ENCODE results near the gene CCDC6.
"Not testable (repeated sequence)": the region's sequence is repeated elsewhere in the genome, so short reads cannot be mapped to it uniquely, and the experiment has no call there.

CCDC6 gene

GRCh38 chr10:59804220-59804619 lies 102.1 kb downstream of the CCDC6 start:
- no peak for DNase-seq

- DNase-seq = no peak
Observed at GRCh38 chr10:59803714-59804113, 102.6 kb downstream of the CCDC6 start.

GRCh38 chr10:59801171-59801570 lies 105.2 kb downstream of the CCDC6 start:
- DNase-seq = no peak

GRCh38 chr10:59799421-59799820 lies 106.9 kb downstream of the CCDC6 start:
- DNase-seq = no peak

- DNase-seq = no peak
Observed at GRCh38 chr10:59793919-59794318, 112.4 kb downstream of the CCDC6 start.

GRCh38 chr10:59792812-59793211 lies 113.5 kb downstream of the CCDC6 start:
- DNase-seq = no peak

- DNase-seq = no peak
Observed at GRCh38 chr10:59791601-59792000, 114.8 kb downstream of the CCDC6 start.

GRCh38 chr10:59790080-59790479 lies 116.3 kb downstream of the CCDC6 start:
- not testable (repeated sequence) for DNase-seq

- DNase-seq = not testable (repeated sequence)
Observed at GRCh38 chr10:59788914-59789313, 117.4 kb downstream of the CCDC6 start.

GRCh38 chr10:59787032-59787431 lies 119.3 kb downstream of the CCDC6 start:
- DNase-seq = not testable (repeated sequence)

GRCh38 chr10:59785476-59785875 lies 120.9 kb downstream of the CCDC6 start:
- DNase-seq = not testable (repeated sequence)

- no peak for DNase-seq
Observed at GRCh38 chr10:59781511-59781910, 124.8 kb downstream of the CCDC6 start.

- peak; percentile 55 for DNase-seq
Observed at GRCh38 chr10:59779756-59780533, 126.4 kb downstream of the CCDC6 start.

GRCh38 chr10:59774451-59774850 lies 131.9 kb downstream of the CCDC6 start:
- no peak for DNase-seq

GRCh38 chr10:59773088-59773487 lies 133.3 kb downstream of the CCDC6 start:
- DNase-seq = no peak

GRCh38 chr10:59771162-59771807 lies 135.1 kb downstream of the CCDC6 start:
- DNase-seq = no peak

- no peak for DNase-seq
Observed at GRCh38 chr10:59770689-59771088, 135.7 kb downstream of the CCDC6 start.

- no peak for DNase-seq
Observed at GRCh38 chr10:59762505-59762904, 143.9 kb downstream of the CCDC6 start.

GRCh38 chr10:59757966-59758365 lies 148.4 kb downstream of the CCDC6 start:
- no peak for DNase-seq

GRCh38 chr10:59754951-59755350 lies 151.4 kb downstream of the CCDC6 start:
- no peak for DNase-seq

GRCh38 chr10:59753267-59753666 lies 153.1 kb downstream of the CCDC6 start, which contains the start of gene MRLN:
Gene MRLN (minus strand): TSS chr10:59753455.
- DNase-seq = no peak

- no peak for DNase-seq
Observed at GRCh38 chr10:59752278-59752940, 153.9 kb downstream of the CCDC6 start.

GRCh38 chr10:59750155-59750945 lies 156.0 kb downstream of the CCDC6 start:
- DNase-seq = no peak
